ENCODE measurements around the gene PWWP2B.

Gene PWWP2B

DNA sequence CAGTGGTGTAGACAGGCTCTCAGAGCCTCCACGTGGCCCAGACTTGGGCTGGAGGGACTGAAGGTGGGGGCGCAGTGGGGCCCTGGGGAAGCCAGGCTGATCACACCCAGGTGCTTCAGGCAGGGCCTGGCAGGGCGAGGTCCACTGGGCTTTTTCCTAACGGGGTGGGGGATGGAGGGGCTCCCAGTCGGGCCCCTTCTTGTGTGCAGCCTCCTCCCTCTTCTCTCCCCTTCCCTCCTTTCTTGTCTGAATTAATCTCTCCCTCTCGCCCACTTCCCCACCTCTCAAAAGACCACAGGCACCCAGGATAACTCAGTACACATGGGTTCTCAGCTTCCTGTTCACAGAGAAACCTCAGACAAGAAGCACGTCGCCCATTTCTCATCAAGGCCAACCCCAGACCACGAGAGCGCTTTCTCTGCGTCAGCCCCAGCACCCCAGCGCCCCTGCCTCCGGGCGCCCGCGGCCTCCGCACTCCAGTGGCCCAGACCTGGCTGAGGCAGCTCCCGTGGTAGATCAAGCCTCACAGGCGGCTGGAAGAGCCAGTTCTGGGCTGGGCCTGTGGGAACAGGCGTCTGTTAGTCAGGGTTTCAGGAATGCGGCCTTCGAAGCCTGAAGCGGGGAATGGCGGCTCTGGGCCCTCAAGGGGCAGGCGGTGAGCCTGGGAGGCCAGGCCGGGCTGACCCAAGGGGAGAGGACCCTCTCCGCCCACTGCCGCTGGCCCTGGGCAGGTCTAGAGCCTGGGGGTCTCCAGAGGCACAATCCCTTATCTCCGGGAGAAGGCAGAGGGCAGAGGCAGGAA lies 50.6 kb downstream of the PWWP2B start:
- in situ Hi-C loops (cut with HindIII; ENCODE audit: low pct_ligation_motif_present, low pct_unique_long_range_greater_than_20kb, low sequenced_read_pairs), result no loop called here
- DNase-seq, result peak; percentile 43

DNA sequence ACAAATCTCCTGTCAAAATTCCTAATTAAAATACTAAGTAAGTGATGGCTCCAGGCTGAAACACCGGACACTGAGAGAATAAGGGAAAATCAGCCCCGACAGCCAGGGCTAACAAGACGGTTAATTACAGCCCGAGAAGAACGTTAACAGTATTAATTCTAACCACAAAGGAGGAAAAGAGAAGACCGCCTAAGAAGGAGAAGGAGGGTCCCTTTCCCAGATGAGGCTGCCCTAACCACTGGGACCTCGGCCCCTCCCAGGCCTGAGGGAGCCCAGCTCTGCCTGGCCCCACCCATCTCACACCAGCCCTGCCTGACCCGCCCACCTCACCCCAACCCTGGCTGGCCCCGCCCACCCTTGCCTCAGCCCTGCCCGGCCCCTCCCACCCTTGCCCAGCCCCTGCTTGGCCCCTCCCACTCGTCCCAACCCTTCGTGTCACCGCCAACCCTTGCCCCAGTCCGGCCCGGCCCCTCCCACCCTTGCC lies 51.3 kb downstream of the PWWP2B start:
- DNase-seq, result peak; percentile 80
- in situ Hi-C loops (cut with HindIII; ENCODE audit: low pct_ligation_motif_present, low pct_unique_long_range_greater_than_20kb, low sequenced_read_pairs), result no loop called here

DNA sequence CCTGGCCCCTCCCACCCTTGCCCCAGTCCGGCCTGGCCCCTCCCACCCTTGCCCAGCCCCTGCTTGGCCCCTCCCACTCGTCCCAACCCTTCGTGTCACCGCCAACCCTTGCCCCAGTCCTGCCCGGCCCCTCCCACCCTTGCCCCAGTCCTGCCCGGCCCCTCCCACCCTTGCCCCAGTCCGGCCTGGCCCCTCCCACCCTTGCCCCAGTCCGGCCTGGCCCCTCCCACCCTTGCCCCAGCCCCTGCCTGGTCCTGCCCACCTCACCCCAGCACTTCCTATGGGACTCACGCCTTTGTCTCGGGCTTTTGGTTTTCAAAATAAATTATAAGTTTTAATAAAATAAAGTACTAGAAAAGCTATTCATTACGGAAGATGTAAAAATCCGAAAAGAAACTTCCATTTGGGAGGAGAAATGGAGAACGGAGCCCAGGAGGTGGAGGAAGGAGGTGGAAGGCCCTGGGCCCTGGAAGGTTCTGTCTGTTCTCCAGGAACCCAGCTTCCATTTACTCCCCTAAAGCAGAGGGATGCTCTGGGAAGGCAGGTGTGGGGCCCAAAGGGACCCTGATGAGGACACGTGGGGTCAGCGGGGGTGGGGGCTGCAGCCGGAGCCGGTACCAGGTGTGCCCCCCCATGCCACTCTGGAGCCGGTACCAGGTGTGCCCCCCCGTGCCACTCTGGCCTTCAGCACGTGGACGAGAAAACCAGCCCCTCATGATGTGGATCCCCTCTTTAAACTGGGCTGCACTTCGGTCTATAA lies 52.2 kb downstream of the PWWP2B start:
- in situ Hi-C loops (cut with HindIII; ENCODE audit: low pct_ligation_motif_present, low pct_unique_long_range_greater_than_20kb, low sequenced_read_pairs), result no loop called here
- DNase-seq, result peak; percentile 59

DNA sequence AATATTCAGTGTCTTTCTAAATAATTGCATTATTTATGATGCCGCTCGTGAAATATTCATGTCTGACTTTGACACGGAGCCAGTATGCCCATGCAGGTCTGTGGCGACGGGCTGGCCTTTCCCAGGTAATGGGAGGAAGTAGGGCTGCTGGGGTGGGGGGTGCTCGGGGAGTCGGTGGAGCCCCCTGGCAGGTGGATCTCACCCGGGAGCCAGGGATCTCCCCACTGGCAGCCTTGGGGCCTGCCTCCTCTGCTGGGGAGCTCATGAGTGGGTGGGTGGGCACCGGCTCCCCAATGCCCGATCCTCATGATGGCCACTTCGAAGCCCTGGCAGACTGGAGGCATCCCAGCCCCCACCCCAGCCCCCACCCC lies 52.8 kb downstream of the PWWP2B start:
- in situ Hi-C loops (cut with HindIII; ENCODE audit: low pct_ligation_motif_present, low pct_unique_long_range_greater_than_20kb, low sequenced_read_pairs), result no loop called here
- no peak for DNase-seq

DNA sequence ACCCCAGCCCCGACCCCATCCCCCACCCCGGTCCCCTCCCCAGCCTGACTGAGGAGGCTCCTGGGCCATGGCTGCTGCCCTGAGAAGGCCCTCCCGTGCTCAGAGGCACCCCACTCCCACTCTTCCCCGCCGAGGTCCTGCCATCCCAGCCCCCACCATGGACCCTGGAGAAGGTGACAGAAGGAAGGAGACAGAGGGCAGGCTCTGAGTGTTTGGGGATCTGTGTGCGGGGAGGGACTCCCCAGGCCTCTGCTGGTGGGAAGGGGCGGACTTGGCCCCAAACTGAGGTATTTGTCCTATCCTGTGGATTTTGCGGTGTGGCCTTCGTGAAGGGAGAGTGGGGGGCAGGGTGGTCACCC lies 53.4 kb downstream of the PWWP2B start:
- in situ Hi-C loops (cut with HindIII; ENCODE audit: low pct_ligation_motif_present, low pct_unique_long_range_greater_than_20kb, low sequenced_read_pairs), result no loop called here

DNA sequence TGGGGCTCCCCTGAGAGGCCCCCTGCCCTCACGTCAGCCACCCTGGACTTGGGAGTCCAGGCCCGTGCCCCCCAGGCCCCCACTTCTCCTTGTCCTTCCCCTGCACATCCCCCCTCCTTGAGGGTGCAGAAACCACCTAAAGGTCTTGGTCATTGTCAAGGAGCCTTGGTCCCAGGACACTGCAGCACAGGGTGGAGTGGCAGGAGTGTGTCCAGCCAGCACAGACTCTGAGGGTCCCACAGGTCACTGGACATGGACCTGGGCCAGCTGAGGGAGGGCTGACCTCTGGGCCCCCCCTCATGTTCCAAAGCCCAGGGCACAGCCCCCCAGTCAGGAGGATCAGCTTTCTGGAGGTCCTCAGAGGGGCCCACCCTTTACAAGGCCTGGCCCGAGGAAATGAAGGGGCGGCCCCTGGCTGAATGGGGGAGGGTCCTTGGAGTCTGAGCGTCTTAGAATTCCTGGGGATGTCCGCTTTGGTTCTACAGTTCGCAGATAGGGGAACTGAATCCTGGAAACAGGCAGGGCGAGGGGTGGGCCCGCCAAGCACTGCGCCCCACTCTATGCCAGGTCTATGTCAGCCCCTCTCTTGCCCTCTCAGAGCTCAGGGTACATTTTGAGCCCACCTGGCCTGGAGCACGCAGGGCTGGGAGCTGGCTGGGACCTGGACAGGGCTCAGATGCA lies 54.0 kb downstream of the PWWP2B start:
- in situ Hi-C loops (cut with HindIII; ENCODE audit: low pct_ligation_motif_present, low pct_unique_long_range_greater_than_20kb, low sequenced_read_pairs), result no loop called here
- DNase-seq, result no peak

More for the DNA sequence above, 53.4 kb downstream of the PWWP2B start:
- DNase-seq, result no peak

DNA sequence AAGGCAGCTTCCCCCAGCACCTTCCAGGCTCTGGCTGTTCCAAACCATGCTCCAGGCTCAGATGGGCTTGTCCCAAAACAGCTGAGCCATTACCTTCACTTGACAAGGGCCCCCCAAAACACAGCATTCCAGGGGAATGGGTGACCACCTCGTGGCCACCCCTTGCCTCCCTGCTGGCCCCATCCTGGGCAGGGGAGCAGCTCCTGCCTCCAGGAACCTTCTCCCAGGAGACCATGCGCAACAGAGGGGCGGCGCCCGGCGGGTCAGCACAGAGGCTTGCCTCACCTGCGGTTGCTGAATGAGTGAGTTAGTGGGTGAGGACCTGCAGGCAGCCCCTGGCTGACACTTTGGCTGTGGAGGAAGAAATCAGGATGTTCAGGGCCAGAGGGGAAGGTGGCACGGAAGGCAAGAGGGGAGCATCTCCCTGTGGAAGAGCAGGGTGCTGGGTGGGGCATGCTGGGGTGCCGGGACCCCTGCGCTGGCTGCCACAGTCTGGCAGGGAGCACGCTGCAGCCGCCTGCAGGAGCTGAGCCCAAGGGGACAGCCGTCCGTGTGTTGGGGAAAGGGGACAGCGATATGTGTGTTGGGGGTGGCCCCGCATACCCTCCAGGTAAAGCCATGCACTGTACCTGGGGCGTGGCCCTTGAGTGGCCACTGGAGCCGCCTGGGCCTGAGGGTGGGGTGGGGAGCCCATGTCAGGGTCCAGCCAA lies 54.7 kb downstream of the PWWP2B start:
- DNase-seq, result no peak
- in situ Hi-C loops (cut with HindIII; ENCODE audit: low pct_ligation_motif_present, low pct_unique_long_range_greater_than_20kb, low sequenced_read_pairs), result no loop called here

DNA sequence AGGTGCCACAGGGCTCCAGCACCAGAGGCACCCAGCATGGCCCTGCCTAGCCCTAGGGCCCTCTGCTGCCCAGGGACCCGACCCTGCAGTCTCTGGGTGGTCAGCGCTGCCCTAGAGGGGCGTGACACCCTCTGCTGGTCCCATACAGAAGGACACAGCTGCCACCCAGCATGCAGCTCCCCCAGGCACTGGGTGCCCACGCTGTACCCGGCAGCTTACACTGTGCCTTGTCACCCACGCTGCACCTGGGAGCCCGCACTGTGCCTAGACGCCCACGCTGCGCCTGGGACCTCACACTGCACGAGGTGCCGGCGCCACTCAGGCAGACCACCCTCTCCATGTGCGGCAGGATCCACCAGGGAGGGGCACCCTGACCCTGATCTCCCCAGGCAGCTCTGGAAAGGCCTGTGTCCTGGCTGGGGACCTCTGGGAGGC lies 55.2 kb downstream of the PWWP2B start:
- DNase-seq, result no peak

DNA sequence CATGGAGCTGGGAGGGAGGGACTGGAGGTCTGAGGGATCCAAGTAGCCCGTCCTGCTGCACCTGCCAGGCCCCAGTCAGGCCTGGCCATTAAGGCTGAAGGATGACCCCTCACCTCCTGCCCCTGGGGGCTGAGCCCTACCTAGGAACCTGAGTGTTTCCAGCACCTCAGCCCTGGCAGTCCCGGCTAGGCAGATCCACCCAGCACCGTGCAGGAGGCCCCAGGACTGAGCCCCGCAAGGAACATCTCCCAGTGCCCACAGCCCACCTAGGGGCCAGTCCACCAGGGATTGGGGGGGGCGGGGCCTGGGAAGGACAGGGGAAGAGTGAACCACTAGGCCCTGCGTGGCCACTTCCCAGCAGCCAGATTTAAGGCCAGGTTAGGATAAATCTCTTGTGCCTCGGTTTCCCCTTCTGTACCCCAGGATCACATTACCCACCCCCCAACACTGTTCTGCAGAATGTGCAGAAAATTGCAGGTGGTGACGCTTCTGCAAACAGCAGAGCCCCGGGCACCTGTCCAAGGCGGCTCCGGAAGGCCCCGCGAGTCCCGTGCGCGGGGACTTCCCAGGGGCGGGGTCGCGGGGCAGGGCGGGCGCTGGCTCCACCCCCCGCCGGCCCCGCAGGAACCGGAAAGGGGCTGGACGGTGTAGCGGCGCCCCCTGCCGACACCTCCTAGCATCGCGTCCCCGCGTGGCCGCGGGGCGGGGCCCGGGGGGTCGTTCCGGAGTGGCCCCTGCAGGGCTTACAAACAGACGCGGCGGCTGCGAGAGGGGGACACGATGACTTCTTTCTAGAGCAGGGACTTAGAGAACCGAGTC lies 55.9 kb downstream of the PWWP2B start:
- peak; percentile 83 for DNase-seq
- in situ Hi-C loops (cut with HindIII; ENCODE audit: low pct_ligation_motif_present, low pct_unique_long_range_greater_than_20kb, low sequenced_read_pairs), result no loop called here

More for the DNA sequence above, 55.2 kb downstream of the PWWP2B start:
- in situ Hi-C loops (cut with HindIII; ENCODE audit: low pct_ligation_motif_present, low pct_unique_long_range_greater_than_20kb, low sequenced_read_pairs), result no loop called here

DNA sequence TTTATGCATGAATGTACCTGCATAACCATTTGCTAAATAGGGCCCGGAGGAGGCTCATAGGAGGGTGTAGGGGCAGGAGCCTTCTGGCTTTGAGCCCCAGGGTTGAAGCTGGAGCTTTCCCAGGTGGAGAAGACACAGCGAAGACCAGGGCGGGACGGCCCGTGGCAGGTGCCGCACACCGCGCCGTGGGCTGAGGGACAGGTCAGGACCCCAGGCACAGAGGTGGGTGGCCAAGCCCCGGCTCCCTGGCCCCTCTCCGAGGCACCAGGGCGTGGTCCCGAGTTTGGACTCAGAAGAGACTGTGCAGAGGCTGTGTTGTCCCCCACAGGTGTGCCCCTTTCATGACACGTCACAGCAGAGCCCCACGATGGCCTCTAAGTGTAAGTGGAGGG lies 56.5 kb downstream of the PWWP2B start:
- in situ Hi-C loops (cut with HindIII; ENCODE audit: low pct_ligation_motif_present, low pct_unique_long_range_greater_than_20kb, low sequenced_read_pairs), result no loop called here
- DNase-seq, result no peak

DNA sequence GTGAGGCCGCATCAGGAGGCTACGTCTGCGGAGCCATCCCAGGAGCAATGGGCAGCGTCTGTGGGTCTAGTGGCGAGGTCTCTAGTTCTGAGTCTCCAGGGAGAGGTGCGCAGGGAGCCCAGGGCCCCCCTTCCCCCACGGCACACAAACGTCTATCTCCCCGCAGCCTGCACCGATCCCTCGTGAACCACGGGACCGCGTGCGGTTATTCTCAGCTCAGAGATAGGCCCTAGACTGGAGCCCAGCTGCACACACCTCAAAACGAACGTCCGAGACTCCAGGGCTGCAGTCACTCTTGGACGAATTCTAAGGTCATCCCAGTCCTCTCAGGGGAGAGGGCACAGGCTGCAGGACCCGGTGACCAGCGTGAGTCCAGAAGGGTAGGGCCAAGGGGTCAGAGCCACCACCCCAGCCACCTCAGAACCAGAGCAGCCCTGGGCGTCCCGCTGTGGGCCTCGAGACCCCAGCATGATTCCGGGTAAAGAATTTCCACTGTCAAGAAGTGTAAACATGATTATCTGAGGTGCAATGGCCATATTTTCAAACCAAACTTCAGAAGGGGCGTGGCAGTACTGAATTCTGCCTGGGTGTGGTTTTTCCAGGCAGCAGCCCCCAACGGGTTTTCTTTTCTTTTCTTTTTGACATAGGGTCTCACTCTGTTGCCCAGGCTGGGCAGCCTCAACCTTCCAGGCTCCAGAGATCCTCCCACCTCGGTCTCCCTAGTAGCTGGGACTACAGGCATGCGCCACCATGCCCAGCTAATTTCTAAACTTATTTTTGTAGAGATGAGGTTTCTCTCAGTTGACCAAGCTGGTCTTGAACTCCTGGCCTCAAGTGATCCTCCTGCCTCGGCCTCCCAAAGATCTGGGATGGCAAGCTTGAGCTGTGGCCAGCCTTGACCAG lies 57.5 kb downstream of the PWWP2B start:
- in situ Hi-C loops (cut with HindIII; ENCODE audit: low pct_ligation_motif_present, low pct_unique_long_range_greater_than_20kb, low sequenced_read_pairs), result no loop called here
- no peak for DNase-seq

DNA sequence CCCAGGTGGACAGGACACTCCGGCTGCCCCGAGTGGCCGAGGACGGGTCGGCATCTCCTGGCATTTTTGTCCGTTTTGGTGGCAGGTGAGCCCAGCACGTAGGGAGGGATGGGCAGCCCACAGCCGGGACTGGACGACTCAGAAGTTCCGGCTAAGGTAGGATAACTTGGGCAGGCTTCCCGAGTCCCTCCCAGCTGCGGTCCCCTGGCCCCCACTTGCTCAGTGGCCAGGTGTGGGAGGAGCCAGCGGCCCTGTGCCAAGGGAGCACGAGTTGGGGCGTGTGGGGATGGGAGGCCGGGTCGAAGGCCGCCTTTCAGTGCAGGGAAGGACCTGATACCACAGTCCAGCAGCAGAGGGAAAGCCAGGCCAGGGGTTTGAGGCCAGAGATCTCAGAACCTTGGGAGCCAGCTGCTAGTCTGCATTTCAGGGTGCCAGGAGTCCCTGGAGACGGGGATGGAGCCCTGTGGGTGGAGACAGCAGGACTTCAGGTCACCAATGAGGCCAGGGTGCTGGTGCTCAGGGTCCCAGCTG lies 58.5 kb downstream of the PWWP2B start:
- in situ Hi-C loops (cut with HindIII; ENCODE audit: low pct_ligation_motif_present, low pct_unique_long_range_greater_than_20kb, low sequenced_read_pairs), result no loop called here
- DNase-seq, result no peak

DNA sequence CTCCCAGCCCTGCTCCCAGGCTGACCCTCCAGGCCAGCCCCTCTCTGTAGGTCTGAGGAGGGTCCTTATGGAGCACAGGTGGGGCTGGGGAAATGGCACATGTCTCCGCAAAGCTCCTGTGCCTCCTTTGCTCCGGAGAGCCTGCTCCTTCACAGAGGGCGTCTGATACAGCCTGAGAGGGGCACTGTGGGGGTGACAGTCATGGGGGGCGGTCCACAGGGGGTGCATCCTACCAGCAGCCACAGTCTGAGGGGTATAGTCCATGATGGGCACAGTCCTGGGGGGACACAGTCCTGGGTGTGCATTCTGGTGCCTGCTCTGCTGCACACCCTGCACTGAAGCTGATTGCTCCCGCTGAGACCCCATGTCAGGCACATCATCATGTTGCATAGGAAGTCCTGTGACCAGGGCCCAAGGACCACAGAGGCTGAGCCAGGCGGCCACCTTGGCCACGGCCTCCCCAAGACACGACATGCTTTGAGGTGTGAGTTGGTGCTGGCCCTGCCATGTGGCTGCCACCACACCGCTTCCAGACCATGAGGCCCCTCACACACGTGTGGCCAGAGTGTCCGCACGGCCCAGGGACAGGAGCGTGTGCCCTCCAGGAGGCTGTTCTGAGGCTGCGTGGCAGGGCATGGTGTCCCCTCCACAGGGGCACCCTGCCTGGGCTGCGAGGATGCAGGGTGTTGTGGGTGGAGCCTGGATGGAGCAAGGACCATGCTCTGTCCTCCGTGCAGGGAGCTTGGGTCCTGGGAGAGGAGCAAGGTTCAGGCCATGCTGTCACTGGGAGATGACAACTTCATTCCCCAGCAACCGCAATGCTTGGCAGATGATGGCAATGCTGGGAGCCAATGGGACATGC lies 59.2 kb downstream of the PWWP2B start:
- in situ Hi-C loops (cut with HindIII; ENCODE audit: low pct_ligation_motif_present, low pct_unique_long_range_greater_than_20kb, low sequenced_read_pairs), result no loop called here
- no peak for DNase-seq

DNA sequence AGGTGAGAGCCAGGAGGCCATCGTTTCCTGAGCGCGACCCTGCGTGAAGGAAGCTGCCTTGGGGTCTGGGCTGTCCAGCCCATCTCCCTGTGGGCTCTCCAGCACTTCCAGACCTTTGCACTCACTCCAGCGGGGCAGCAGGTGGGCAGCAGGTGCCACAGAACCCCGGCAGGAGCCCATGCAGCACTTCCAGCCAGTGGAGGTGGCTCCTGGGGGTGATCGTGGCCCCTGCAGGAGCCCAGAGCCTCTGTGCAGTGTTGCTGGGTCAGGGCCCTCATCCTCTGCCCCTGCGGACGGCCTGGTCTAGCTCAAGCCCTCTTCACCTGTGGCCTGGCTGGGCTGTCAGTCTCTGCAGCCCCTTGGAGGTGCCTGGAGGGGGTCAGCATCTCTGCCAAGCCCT lies 59.9 kb downstream of the PWWP2B start:
- no peak for DNase-seq
- in situ Hi-C loops (cut with HindIII; ENCODE audit: low pct_ligation_motif_present, low pct_unique_long_range_greater_than_20kb, low sequenced_read_pairs), result no loop called here

DNA sequence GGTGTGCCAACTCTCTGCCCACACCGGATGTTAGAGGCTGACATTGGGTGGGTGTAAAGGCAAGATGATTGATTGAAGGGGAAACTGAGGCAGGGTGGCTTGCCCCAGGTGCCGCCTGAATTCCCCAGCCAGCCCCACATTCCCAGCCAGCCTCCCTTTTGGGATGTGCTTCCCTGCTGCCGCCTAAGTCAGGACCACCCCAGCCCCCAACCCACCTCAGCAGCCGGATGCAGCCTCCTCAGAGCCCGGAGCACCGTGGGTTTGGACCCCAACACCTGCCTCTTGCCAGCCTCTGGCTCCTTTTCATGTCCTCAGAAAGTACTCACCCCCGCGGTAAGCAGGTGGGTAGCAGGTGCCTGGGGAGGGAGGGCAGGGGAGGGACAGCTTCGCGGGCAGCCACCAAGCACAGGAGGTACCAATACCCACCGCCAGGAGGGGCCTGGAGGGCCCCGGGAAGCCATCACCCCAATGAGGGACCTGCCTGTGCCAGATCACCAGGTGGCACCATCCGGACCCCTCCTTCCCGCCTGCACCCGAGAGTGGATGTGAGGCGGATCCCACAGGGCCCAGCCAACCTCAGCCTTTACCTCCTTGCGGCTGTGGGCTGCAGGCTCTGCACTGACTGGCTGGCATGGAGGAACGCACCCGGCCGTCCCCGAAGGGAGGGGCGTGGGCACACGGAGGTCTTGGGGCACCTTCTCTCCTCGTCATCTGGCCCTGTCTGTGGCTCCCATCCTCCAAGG lies 60.5 kb downstream of the PWWP2B start:
- in situ Hi-C loops (cut with HindIII; ENCODE audit: low pct_ligation_motif_present, low pct_unique_long_range_greater_than_20kb, low sequenced_read_pairs), result no loop called here
- DNase-seq, result no peak
